ENCODE results near the gene PRAC2.
A peak's percentile ranks its signal among the peaks of the same experiment; 100 is the strongest.

PRAC2 gene

GRCh38 chr17:48755356-48755755 lies 32.4 kb downstream of the PRAC2 start:
- peak; percentile 85 for DNase-seq

- peak; percentile 61 for DNase-seq
Observed at GRCh38 chr17:48756830-48757251, 33.9 kb downstream of the PRAC2 start.

- DNase-seq = no peak
Observed at GRCh38 chr17:48757524-48757961, 34.6 kb downstream of the PRAC2 start.

GRCh38 chr17:48759288-48759687 lies 36.3 kb downstream of the PRAC2 start:
- no peak for DNase-seq

- DNase-seq = no peak
Observed at GRCh38 chr17:48760411-48760810, 37.4 kb downstream of the PRAC2 start.

- DNase-seq = no peak
Observed at GRCh38 chr17:48761114-48761513, 38.1 kb downstream of the PRAC2 start.

- DNase-seq = no peak
Observed at GRCh38 chr17:48767263-48767774, 44.3 kb downstream of the PRAC2 start.

- peak; percentile 47 for DNase-seq
Observed at GRCh38 chr17:48769009-48769675, 46.2 kb downstream of the PRAC2 start.

- DNase-seq = no peak
Observed at GRCh38 chr17:48770954-48771353, 48.0 kb downstream of the PRAC2 start.

- DNase-seq = no peak
Observed at GRCh38 chr17:48773245-48773644, 50.3 kb downstream of the PRAC2 start.

All from suppressor macrophage treated with lipopolysaccharide for 4 hours (primary cell).